LNCaP clone FGC (cell line): ENCODE measurements around the gene CLEC1B.
"Not testable (repeated sequence)": the region's sequence is repeated elsewhere in the genome, so short reads cannot be mapped to it uniquely, and the experiment has no call there.

Experiments
- DNase-seq: peaks from one replicate; pipeline ENCODE4 v3.0.0-alpha.2; 2011; ENCODE audit warnings: low read depth
- H3K4me3 ChIP-seq: 2 replicates; pipeline ENCODE4 v1.5.1; 2011; ENCODE audit warnings: mild to moderate bottlenecking, low read depth, low read length, control low read depth
- CTCF ChIP-seq: IDR thresholded peaks from 2 replicates; pipeline ENCODE4 v1.5.1; 2012; ENCODE audit warnings: mild to moderate bottlenecking; ENCODE audit not compliant: control insufficient read depth, insufficient read depth; ENCODE audit errors: extremely low read depth

Gene CLEC1B

DNA sequence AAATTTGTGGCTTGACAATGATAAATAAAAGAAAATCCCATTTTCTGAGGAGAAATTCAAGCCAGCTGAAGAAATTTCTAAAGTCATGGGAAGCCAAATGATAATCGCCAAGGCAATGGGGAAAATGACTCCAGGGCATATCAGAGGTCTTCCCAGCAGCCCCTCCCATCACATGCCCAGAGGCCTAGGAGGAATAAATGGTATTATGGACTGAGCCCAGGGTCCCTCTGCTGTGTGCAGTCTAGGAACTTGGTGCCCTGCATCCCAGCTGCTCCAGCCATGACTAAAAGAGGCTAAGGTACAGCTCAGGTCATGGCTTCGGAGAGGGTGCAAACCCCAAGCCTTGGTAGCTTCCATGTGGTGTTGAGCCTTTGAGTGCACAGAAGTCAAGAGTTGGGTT, 23.3 kb downstream of the CLEC1B start:
- no peak for DNase-seq
- no peak overlapping the region for H3K4me3 ChIP-seq
- no peak for TF ChIP-seq CTCF

- DNase-seq, H3K4me3 ChIP-seq: not testable (repeated sequence)
Measured at GRCh38 chr12:9974731-9975130, 24.2 kb downstream of the CLEC1B start.

GRCh38 chr12:9973949-9974348, 25.0 kb downstream of the CLEC1B start:
- H3K4me3 ChIP-seq: no peak overlapping the region
- no peak for TF ChIP-seq CTCF
- no peak for DNase-seq

GRCh38 chr12:9971181-9971580, 27.7 kb downstream of the CLEC1B start, which contains the start of gene CLEC12A:
Gene CLEC12A (plus strand): TSS chr12:9971409. CDS start chr12:9971597, 188 bp downstream.
- TF ChIP-seq CTCF: no peak
- H3K4me3 ChIP-seq: no peak within 1 kb of the TSS
- no peak for DNase-seq

DNA sequence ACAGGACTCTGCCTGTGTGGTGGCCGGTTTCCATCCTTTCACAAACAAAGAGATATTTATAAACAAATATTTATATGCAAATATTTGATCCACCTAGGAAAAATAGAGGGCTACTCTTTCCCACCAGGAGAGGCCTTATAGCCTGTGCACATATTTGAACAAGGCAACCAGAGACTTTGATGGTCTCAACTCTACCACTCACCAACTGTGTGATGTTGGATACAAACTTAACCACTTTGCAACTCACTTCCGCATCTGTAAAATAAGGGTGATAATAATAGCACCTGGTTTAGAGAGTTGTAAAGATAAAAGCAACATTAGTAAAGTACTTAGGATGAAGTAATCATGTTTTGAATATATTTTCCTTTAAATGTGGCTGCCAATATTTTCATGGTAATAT, 29.2 kb downstream of the CLEC1B start:
- no peak overlapping the region for H3K4me3 ChIP-seq
- peak; percentile 11 for DNase-seq
- no peak for TF ChIP-seq CTCF

- DNase-seq: no peak
- no peak overlapping the region for H3K4me3 ChIP-seq
- TF ChIP-seq CTCF: no peak
Measured at GRCh38 chr12:9961901-9962300, 37.0 kb downstream of the CLEC1B start.

DNA sequence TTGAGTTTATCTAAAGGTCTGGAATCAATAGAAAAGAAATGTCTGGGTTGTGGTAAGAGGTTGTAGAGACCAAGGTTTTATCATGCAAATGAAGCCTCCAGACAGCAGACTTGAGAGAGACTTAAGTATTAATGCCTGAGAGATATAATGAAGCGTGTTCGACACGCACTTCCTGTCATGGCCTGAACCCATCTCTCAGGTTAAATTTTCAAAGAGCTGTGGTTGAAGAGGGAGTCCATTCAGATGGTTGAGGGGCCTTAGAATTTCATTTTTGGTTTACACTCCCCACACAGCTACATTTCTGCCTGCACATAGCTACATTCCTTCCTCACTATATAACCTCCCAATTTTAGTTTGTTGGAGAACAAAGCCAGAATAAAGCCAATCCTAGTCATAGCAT, 37.8 kb downstream of the CLEC1B start:
- no peak for DNase-seq
- no peak for TF ChIP-seq CTCF
- no peak overlapping the region for H3K4me3 ChIP-seq

DNA sequence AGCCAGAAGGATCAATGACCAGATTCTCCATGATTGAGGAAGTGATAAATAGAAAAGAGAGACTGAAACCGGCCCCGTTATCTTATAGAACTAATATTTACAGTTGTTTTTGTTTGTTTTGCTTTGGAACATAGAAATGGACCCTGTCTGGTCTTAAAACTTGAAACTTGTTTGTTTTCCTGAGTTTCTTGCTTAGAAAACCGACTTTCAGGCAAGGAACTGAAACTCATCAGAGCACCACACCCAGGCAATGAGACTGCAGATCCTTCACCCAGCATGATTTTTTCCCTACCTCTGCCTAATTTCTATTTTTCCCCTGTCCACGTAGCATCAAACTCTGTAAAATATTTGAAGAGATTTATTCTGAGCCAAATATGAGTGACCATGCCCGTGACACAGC, 38.3 kb downstream of the CLEC1B start:
- no peak for TF ChIP-seq CTCF
- H3K4me3 ChIP-seq: no peak overlapping the region
- DNase-seq: no peak
